B cell (primary cell): ENCODE results near the gene PRSS33. TPM values are rescaled to one million over a fixed set of nuclear protein-coding genes. Genes with fewer than 3 reads are reported as not detected.

Experiments used
- ATAC-seq: fragments of 200-7000 bp; cut with Tn5 transposase; one replicate; pipeline ENCODE4 v1.10.0; 2021; ENCODE audit warnings: low read depth, mild to moderate bottlenecking, moderate number of reproducible peaks, moderate library complexity
- CTCF ChIA-PET: fragments of 350-600 bp; sonication (Branson Sonifier 250); formaldehyde crosslinking; loops from one replicate; lab custom pipeline; 2021; ENCODE audit warnings: antibody characterized with exemption, inconsistent platforms; lab: Charles Lee
- POLR2A ChIA-PET: fragments of 350-600 bp; sonication (Branson Sonifier 250); formaldehyde crosslinking; loops from one replicate; lab custom pipeline; 2021; ENCODE audit warnings: antibody characterized with exemption; lab: Charles Lee
- DNase-seq: peaks from one replicate; pipeline ENCODE4 v3.0.0; 2013
- H2AFZ ChIP-seq: 2 replicates; pipeline ENCODE4 v1.6.1; 2012; ENCODE audit warnings: mild to moderate bottlenecking, low read depth, low read length; ENCODE audit not compliant: insufficient read depth, poor library complexity, severe bottlenecking
- H3K27ac ChIP-seq, 2 donors: 1 replicate in 1 of 2; 2 replicates in 1 of 2; pipeline ENCODE4 v1.5.1; 2012 to 2013; ENCODE audit warnings: low read length in 2 of 2, mild to moderate bottlenecking in 2 of 2, moderate library complexity in 1 of 2
- H3K27me3 ChIP-seq, 4 experiments: fragments of 200-600 bp in 1 of 4; sonication (generic) in 1 of 4; replicated peaks in 1 of 4; 1 replicate in 2 of 4; 2 replicates in 2 of 4; pipeline versions ENCODE4 v1.6.1 to v1.7.0; 2013 to 2016; ENCODE audit warnings: low read length in 3 of 4, mild to moderate bottlenecking in 2 of 4, mixed read lengths in 1 of 4, moderate library complexity in 1 of 4; ENCODE audit not compliant: insufficient read depth in 4 of 4, control insufficient read depth in 3 of 4; ENCODE audit errors: control extremely low read depth in 1 of 4
- H3K36me3 ChIP-seq, 2 experiments: replicated peaks in 1 of 2; 1 replicate in 1 of 2; 2 replicates in 1 of 2; pipeline versions ENCODE4 v1.6.1 to v1.7.1; 2013; ENCODE audit warnings: low read length in 1 of 2; ENCODE audit not compliant: insufficient read depth in 2 of 2, control insufficient read depth in 1 of 2; ENCODE audit errors: control extremely low read depth in 1 of 2, extremely low read depth in 1 of 2
- H3K4me1 ChIP-seq, 2 donors: fragments of 200-600 bp in 1 of 2; sonication (generic) in 1 of 2; 1 replicate in 1 of 2; 2 replicates in 1 of 2; pipeline versions ENCODE4 v1.5.1 to v1.6.1; 2013 to 2017; ENCODE audit warnings: low read length in 2 of 2; ENCODE audit not compliant: control insufficient read depth in 2 of 2, insufficient read depth in 2 of 2
- H3K4me2 ChIP-seq: replicated peaks from 2 replicates; pipeline ENCODE3; 2012; ENCODE audit warnings: mild to moderate bottlenecking, low read depth, low read length; ENCODE audit not compliant: poor library complexity, severe bottlenecking
- H3K4me3 ChIP-seq, 5 experiments: fragments of 200-600 bp in 1 of 5; sonication (generic) in 1 of 5; 1 replicate in 3 of 5; 2 replicates in 2 of 5; pipeline versions ENCODE4 v1.5.1 to v1.7.0; 2011 to 2016; ENCODE audit warnings: low read length in 4 of 5, mild to moderate bottlenecking in 4 of 5, low read depth in 2 of 5, control low read depth in 1 of 5, moderate library complexity in 1 of 5; ENCODE audit not compliant: insufficient read depth in 1 of 5; ENCODE audit errors: control extremely low read depth in 1 of 5, extremely low read depth in 1 of 5
- H3K79me2 ChIP-seq: fragments of 200-600 bp; sonication (generic); one replicate; pipeline ENCODE4 v1.6.0; 2016; ENCODE audit warnings: low read length; ENCODE audit not compliant: control insufficient read depth, insufficient read depth
- H3K9ac ChIP-seq: fragments of 200-600 bp; sonication (generic); 2 replicates; pipeline ENCODE4 v1.6.1; 2017; ENCODE audit warnings: mild to moderate bottlenecking, low read length, moderate library complexity
- H3K9me3 ChIP-seq, 3 donors: one replicate each; pipeline versions ENCODE4 v1.6.1 to v1.7.1; 2013; ENCODE audit warnings: low read length in 2 of 3; ENCODE audit not compliant: control insufficient read depth in 2 of 3, insufficient read depth in 1 of 3; ENCODE audit errors: control extremely low read depth in 1 of 3
- H4K20me1 ChIP-seq: 2 replicates; pipeline ENCODE4 v1.6.0; 2012; ENCODE audit warnings: mild to moderate bottlenecking, low read length; ENCODE audit not compliant: insufficient read depth, control insufficient read depth, poor library complexity, severe bottlenecking
- H3K27ac Mint-ChIP-seq: one replicate; pipeline ENCODE4 v1.8.0; 2021; ENCODE audit warnings: mixed read lengths
- H3K27me3 Mint-ChIP-seq: one replicate; pipeline ENCODE4 v1.8.0; 2021; ENCODE audit warnings: mixed read lengths
- H3K4me1 Mint-ChIP-seq: one replicate; pipeline ENCODE4 v1.8.0; 2021; ENCODE audit warnings: mixed read lengths
- H3K4me3 Mint-ChIP-seq: one replicate; pipeline ENCODE4 v1.8.0; 2021; ENCODE audit warnings: mixed read lengths
- H3K9me3 Mint-ChIP-seq: one replicate; pipeline ENCODE4 v1.8.0; 2022; ENCODE audit warnings: mixed read lengths; ENCODE audit not compliant: insufficient read depth
- CTCF ChIP-seq: fragments of 200-600 bp; IDR thresholded peaks from one replicate; pipeline ENCODE4 v1.8.0; 2022; ENCODE audit warnings: antibody characterized with exemption, mild to moderate bottlenecking
- EZH2 ChIP-seq: IDR thresholded peaks from 2 replicates; pipeline ENCODE4 v1.6.1; 2012; ENCODE audit warnings: borderline replicate concordance, low read depth, mild to moderate bottlenecking, moderate library complexity, low read length; ENCODE audit not compliant: insufficient read depth, poor library complexity, severe bottlenecking
- WGBS: methylation state at CpG from one replicate; pipeline ENCODE4 v1.1.5; 2013; ENCODE audit warnings: missing lambda C conversion rate; ENCODE audit not compliant: insufficient coverage; 5-methylcytosine and 5-hydroxymethylcytosine counted together
- intact Hi-C: fragments of 100-400 bp; cut with micrococcal nuclease; formaldehyde crosslinking; loops from one replicate; pipeline ENCODE4 v1.10.0; 2022
- polyA plus RNA-seq: library from polyadenylated mRNA; depleted of rRNA; stranded (reverse); fragments of >200 nt; gene quantifications from 2 replicates; pipeline ENCODE4 v1.2.3, GENCODE V29; 2012
- total RNA-seq, 2 donors: library from RNA; stranded (reverse); fragments of 120-200 nt in 1 of 2; gene quantifications; 1 replicate in 1 of 2; 2 replicates in 1 of 2; pipeline versions ENCODE4 v1.2.3 to v1.2.4, GENCODE V29; 2013 to 2022

Gene PRSS33
- total and polyA plus RNA-seq, 2 donors (not counting 1 experiment from before 2014, with no cell fraction given), result not detected

- Histone ChIP-seq H3K9ac (no peak overlapping the region), H3K4me2 (no peak overlapping the region), H3K36me3 (no peaks in the 10 kb centered on the region), H3K9me3 (peaks cover 0 to 13% (median 7%) of the 10 kb centered on the region in 3 donors), H3K79me2 (no peaks in the 10 kb centered on the region), H3K27ac (no peak overlapping the region), H2AFZ (no peak overlapping the region), H3K4me3 (no peak overlapping the region), H3K4me1 (no peaks in the 10 kb centered on the region), H4K20me1 (no peaks in the 10 kb centered on the region), H3K27me3 (peaks cover 0 to 13% (median 6%) of the 10 kb centered on the region in 4 experiments)
- no peak overlapping the region for H3K4me3 Mint-ChIP-seq
- no CpG with 5 or more reads among the region's 3 CpGs for WGBS
- no peak for TF ChIP-seq CTCF
- TF ChIP-seq EZH2, result no peak
- intact Hi-C loops, result no loop called here
- no peak for DNase-seq
- no peaks in the 10 kb centered on the region for H3K9me3 Mint-ChIP-seq
- ChIA-PET CTCF (no interaction called here), POLR2A (no interaction called here)
- ATAC-seq, result no peak
- peaks cover 27% of the 10 kb centered on the region for H3K27me3 Mint-ChIP-seq
- no peaks in the 10 kb centered on the region for H3K4me1 Mint-ChIP-seq
- H3K27ac Mint-ChIP-seq, result no peak overlapping the region
Measured at GRCh38 chr16:2803545-2804195, 16.3 kb upstream of the PRSS33 start.

GRCh38 chr16:2799859-2800226 lies 12.5 kb upstream of the PRSS33 start:
- intact Hi-C loops, result no loop called here
- ATAC-seq (no peak), DNase-seq (no peak)
- H3K9me3 Mint-ChIP-seq, result no peaks in the 10 kb centered on the region
- ChIA-PET CTCF (no interaction called here), POLR2A (no interaction called here)
- no peak overlapping the region for H3K9ac ChIP-seq
- H3K4me1 ChIP-seq, result no peaks in the 10 kb centered on the region
- H3K9me3 ChIP-seq, result peaks cover 0 to 10% (median 7%) of the 10 kb centered on the region in 3 donors
- no peak overlapping the region for H3K4me3 Mint-ChIP-seq
- peaks cover 9% of the 10 kb centered on the region for H3K27me3 Mint-ChIP-seq
- H2AFZ ChIP-seq, result no peak overlapping the region
- TF ChIP-seq CTCF, result no peak
- no peak for TF ChIP-seq EZH2
- H3K79me2 ChIP-seq, result no peaks in the 10 kb centered on the region
- no peaks in the 10 kb centered on the region for H3K4me1 Mint-ChIP-seq
- H3K27me3 ChIP-seq, result peaks cover 0 to 6% (median 1%) of the 10 kb centered on the region in 4 experiments
- no peak overlapping the region for H3K4me3 ChIP-seq
- no peaks in the 10 kb centered on the region for H3K36me3 ChIP-seq
- no peak overlapping the region for H3K4me2 ChIP-seq
- no peak overlapping the region for H3K27ac Mint-ChIP-seq
- H4K20me1 ChIP-seq, result no peaks in the 10 kb centered on the region
- 60% methylated on average over 1 of the region's 1 CpG for WGBS
- H3K27ac ChIP-seq, result no peak overlapping the region
